Calu3 (cell line): ENCODE results near the gene MED29. TPM values are rescaled to one million over a fixed set of nuclear protein-coding genes. Genes with fewer than 3 reads are reported as not detected.

Experiments used
- BruUV-seq: library from RNA; stranded (reverse); fragments of 400-500 nt; replicated peaks from 2 replicates; lab custom pipeline; 2021; lab: Mats Ljungman, UMichigan
- CTCF ChIA-PET: fragments of 300-600 bp; sonication (Branson Sonifier 250); formaldehyde crosslinking; loops from one replicate; lab custom pipeline; 2022; ENCODE audit warnings: antibody characterized with exemption; lab: Charles Lee
- DNase-seq: peaks from one replicate; pipeline ENCODE4 v3.0.0; 2022
- H3K27ac Mint-ChIP-seq: one replicate; pipeline ENCODE4 v1.8.0; 2022; ENCODE audit warnings: mixed read lengths; ENCODE audit not compliant: unreplicated experiment
- H3K27me3 Mint-ChIP-seq: one replicate; pipeline ENCODE4 v1.8.0; 2022; ENCODE audit warnings: mixed read lengths; ENCODE audit not compliant: unreplicated experiment
- H3K36me3 Mint-ChIP-seq: one replicate; pipeline ENCODE4 v1.8.0; 2022; ENCODE audit warnings: mild to moderate bottlenecking, moderate library complexity, mixed read lengths; ENCODE audit not compliant: insufficient read depth, unreplicated experiment
- H3K4me1 Mint-ChIP-seq: one replicate; pipeline ENCODE4 v1.8.0; 2022; ENCODE audit warnings: mild to moderate bottlenecking, low read depth, mixed read lengths; ENCODE audit not compliant: unreplicated experiment
- H3K4me3 Mint-ChIP-seq: one replicate; pipeline ENCODE4 v1.8.0; 2022; ENCODE audit warnings: mild to moderate bottlenecking, low read depth, moderate library complexity, mixed read lengths; ENCODE audit not compliant: unreplicated experiment
- H3K9me3 Mint-ChIP-seq: one replicate; pipeline ENCODE4 v1.8.0; 2022; ENCODE audit warnings: low read depth, mixed read lengths; ENCODE audit not compliant: unreplicated experiment
- intact Hi-C: fragments of 100-400 bp; cut with micrococcal nuclease; formaldehyde crosslinking; loops from one replicate; pipeline ENCODE4 v1.10.0; 2022; ENCODE audit not compliant: unreplicated experiment
- total RNA-seq: library from RNA; stranded (reverse); gene quantifications from 2 replicates; pipeline ENCODE4 v1.2.3, GENCODE V29; 2022
- TF ChIP-seq, protein P1 (sequence below): fragments of 200-600 bp; IDR thresholded peaks from one replicate; pipeline ENCODE4 v1.8.0; 2022; ENCODE audit warnings: antibody characterized with exemption; ENCODE audit not compliant: unreplicated experiment

The MED29 gene
- total RNA-seq, 1 experiment from 2014 or later = 56.8 TPM

DNA sequence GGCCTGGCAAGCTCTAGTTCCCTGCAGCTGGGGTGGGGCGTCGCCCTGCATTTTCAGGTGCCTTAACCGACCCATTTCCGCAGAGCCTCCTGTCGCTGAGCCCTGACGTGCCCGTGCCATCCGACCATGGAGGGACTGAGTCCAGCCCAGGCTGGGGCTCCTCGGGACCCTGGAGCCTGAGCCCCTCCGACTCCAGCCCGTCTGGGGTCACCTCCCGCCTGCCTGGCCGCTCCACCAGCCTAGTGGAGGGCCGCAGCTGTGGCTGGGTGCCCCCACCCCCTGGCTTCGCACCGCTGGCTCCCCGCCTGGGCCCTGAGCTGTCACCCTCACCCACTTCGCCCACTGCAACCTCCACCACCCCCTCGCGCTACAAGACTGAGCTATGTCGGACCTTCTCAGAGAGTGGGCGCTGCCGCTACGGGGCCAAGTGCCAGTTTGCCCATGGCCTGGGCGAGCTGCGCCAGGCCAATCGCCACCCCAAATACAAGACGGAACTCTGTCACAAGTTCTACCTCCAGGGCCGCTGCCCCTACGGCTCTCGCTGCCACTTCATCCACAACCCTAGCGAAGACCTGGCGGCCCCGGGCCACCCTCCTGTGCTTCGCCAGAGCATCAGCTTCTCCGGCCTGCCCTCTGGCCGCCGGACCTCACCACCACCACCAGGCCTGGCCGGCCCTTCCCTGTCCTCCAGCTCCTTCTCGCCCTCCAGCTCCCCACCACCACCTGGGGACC is 16.6 kb downstream of the MED29 start:
- intact Hi-C loops = no loop called here
- DNase-seq = peak; percentile 87
- H3K4me1 Mint-ChIP-seq = peaks cover 57% of the 10 kb centered on the region
- peak overlapping the region; percentile 94 for H3K27ac Mint-ChIP-seq
- no peaks in the 10 kb centered on the region for H3K9me3 Mint-ChIP-seq
- no peaks in the 10 kb centered on the region for H3K27me3 Mint-ChIP-seq
- TF ChIP-seq, protein P1, sequence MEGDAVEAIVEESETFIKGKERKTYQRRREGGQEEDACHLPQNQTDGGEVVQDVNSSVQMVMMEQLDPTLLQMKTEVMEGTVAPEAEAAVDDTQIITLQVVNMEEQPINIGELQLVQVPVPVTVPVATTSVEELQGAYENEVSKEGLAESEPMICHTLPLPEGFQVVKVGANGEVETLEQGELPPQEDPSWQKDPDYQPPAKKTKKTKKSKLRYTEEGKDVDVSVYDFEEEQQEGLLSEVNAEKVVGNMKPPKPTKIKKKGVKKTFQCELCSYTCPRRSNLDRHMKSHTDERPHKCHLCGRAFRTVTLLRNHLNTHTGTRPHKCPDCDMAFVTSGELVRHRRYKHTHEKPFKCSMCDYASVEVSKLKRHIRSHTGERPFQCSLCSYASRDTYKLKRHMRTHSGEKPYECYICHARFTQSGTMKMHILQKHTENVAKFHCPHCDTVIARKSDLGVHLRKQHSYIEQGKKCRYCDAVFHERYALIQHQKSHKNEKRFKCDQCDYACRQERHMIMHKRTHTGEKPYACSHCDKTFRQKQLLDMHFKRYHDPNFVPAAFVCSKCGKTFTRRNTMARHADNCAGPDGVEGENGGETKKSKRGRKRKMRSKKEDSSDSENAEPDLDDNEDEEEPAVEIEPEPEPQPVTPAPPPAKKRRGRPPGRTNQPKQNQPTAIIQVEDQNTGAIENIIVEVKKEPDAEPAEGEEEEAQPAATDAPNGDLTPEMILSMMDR = no peak
- CTCF ChIA-PET = interaction anchor here (0.6 to 2.4 kb wide), 3 partner anchors 10 to 17 kb away, joined by 3 to 11 read pairs (median 8); partner anchors contain the start of genes MED29 and PAF1
- peaks cover 100% of the 10 kb centered on the region for H3K36me3 Mint-ChIP-seq
- H3K4me3 Mint-ChIP-seq = peak overlapping the region; percentile 77
- no TSS peak for BruUV-seq

DNA sequence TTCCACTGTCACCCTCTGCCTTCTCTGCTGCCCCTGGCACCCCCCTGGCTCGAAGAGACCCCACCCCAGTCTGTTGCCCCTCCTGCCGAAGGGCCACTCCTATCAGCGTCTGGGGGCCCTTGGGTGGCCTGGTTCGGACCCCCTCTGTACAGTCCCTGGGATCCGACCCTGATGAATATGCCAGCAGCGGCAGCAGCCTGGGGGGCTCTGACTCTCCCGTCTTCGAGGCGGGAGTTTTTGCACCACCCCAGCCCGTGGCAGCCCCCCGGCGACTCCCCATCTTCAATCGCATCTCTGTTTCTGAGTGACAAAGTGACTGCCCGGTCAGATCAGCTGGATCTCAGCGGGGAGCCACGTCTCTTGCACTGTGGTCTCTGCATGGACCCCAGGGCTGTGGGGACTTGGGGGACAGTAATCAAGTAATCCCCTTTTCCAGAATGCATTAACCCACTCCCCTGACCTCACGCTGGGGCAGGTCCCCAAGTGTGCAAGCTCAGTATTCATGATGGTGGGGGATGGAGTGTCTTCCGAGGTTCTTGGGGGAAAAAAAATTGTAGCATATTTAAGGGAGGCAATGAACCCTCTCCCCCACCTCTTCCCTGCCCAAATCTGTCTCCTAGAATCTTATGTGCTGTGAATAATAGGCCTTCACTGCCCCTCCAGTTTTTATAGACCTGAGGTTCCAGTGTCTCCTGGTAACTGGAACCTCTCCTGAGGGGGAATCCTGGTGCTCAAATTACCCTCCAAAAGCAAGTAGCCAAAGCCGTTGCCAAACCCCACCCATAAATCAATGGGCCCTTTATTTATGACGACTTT is 17.4 kb downstream of the MED29 start:
- DNase-seq = peak; percentile 32
- CTCF ChIA-PET = interaction anchor here (0.7 to 2.4 kb wide), 3 partner anchors 10 to 18 kb away, joined by 3 to 11 read pairs (median 4); partner anchors contain the start of genes MED29 and PAF1

DNA sequence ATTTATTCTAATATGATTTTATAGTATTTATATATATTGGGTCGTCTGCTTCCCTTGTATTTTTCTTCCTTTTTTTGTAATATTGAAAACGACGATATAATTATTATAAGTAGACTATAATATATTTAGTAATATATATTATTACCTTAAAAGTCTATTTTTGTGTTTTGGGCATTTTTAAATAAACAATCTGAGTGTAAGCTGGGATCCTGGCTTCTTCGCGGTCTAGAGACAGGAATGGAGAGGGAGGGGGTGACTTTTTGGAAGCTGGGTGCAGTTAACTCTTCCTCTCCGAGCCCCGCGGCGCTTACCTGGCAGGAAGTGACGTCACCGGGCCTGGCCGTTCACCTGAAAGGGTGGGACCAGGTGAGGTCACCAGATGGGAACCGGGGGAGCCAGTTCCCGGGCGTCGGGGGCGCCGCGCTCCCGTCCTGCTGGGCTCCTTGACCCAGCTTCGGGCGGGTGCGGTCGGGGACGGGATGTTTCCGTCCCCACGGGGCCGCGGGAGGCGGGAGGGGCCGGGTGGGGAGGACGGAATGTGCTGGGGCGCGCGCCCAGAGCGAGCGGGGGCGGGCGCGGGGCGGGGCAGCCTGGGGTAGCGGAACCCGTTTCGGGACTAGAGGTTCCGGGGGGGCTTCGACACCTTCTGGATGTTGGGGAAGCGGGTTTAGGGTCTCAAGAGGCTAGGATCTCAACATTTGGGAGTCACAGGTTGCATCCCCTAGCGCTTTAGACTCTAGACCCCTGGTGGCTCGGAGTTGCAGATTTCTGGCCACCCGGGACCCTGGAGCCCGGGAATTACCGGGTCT is 18.2 kb downstream of the MED29 start:
- DNase-seq = peak; percentile 99
- intact Hi-C loops = loop anchor here (5.0 kb wide), 1 partner anchor 287 kb away; no protein-coding TSS in a partner anchor
- Mint-ChIP-seq H3K36me3 (peaks cover 98% of the 10 kb centered on the region), H3K4me1 (peaks cover 55% of the 10 kb centered on the region), H3K4me3 (peak overlapping the region; percentile 77), H3K27ac (peak overlapping the region; percentile 94), H3K27me3 (no peaks in the 10 kb centered on the region), H3K9me3 (no peaks in the 10 kb centered on the region)
- CTCF ChIA-PET = interaction anchor here (0.5 to 1.0 kb wide), 3 partner anchors 11 to 19 kb away, joined by 3 to 4 read pairs (median 3); partner anchors contain the start of genes MED29 and PAF1
- TF ChIP-seq, protein P1 = no peak
- BruUV-seq = no TSS peak

More for the DNA sequence above, 17.4 kb downstream of the MED29 start:
- peak overlapping the region; percentile 94 for H3K27ac Mint-ChIP-seq
- H3K27me3 Mint-ChIP-seq = no peaks in the 10 kb centered on the region
- H3K4me3 Mint-ChIP-seq = peak overlapping the region; percentile 77
- H3K4me1 Mint-ChIP-seq = peaks cover 52% of the 10 kb centered on the region
- TF ChIP-seq, protein P1 = no peak
- TSS peak; percentile 83 for BruUV-seq
- no peaks in the 10 kb centered on the region for H3K9me3 Mint-ChIP-seq
- peaks cover 100% of the 10 kb centered on the region for H3K36me3 Mint-ChIP-seq
- intact Hi-C loops = no loop called here
